Ascending aorta (tissue), 2 donors: Measurements from ENCODE around the gene RMC1. TPM values are rescaled to one million over a fixed set of nuclear protein-coding genes. Genes with fewer than 3 reads are reported as not detected.
"Not testable (repeated sequence)": the region's sequence is repeated elsewhere in the genome, so short reads cannot be mapped to it uniquely, and the experiment has no call there.

ENCODE experiments used
- DNase-seq, 2 donors: peaks; one replicate each; pipeline ENCODE4 v3.0.0-alpha.2; 2019; ENCODE audit warnings: low spot score in 2 of 2
- H3K27ac ChIP-seq, 2 donors: fragments of 200-600 bp; sonication (generic); one replicate each; pipeline ENCODE4 v1.5.1; 2016 to 2017; ENCODE audit warnings: mild to moderate bottlenecking in 1 of 2
- H3K27me3 ChIP-seq: fragments of 200-600 bp; sonication (generic); one replicate; pipeline ENCODE4 v1.5.1; 2017
- H3K36me3 ChIP-seq, 2 donors: fragments of 200-600 bp; sonication (generic); one replicate each; pipeline ENCODE4 v1.5.1; 2016
- H3K4me1 ChIP-seq, 2 donors: fragments of 200-600 bp; sonication (generic); one replicate each; pipeline ENCODE4 v1.5.1; 2016 to 2017; ENCODE audit warnings: mild to moderate bottlenecking in 1 of 2
- H3K4me3 ChIP-seq, 2 donors: fragments of 200-600 bp; sonication (generic); one replicate each; pipeline ENCODE4 v1.5.1; 2016 to 2017; ENCODE audit warnings: mild to moderate bottlenecking in 1 of 2
- H3K9me3 ChIP-seq, 2 donors: fragments of 200-600 bp; sonication (generic); one replicate each; pipeline ENCODE4 v1.5.1; 2016
- intact Hi-C: fragments of 100-400 bp; cut with DNase I; formaldehyde crosslinking; loops from one replicate; pipeline ENCODE4 v1.15.1; 2023
- total RNA-seq: library from RNA; depleted of rRNA; stranded (reverse); fragments of >200 nt; gene quantifications from one replicate; pipeline ENCODE4 v1.1.0, GENCODE V29; 2016
- TF ChIP-seq, protein P1 (sequence below), 3 experiments: fragments of 200-600 bp in 2 of 3; fragments of 450-650 bp in 1 of 3; sonication (generic) in 2 of 3; IDR thresholded peaks; one replicate each; pipeline ENCODE4 v1.5.1; 2016 to 2019; ENCODE audit warnings: antibody characterized with exemption in 3 of 3, mild to moderate bottlenecking in 1 of 3, moderate library complexity in 1 of 3

RMC1 gene
- total RNA-seq, 1 donor from 2014 or later, result 20.1 TPM

DNA sequence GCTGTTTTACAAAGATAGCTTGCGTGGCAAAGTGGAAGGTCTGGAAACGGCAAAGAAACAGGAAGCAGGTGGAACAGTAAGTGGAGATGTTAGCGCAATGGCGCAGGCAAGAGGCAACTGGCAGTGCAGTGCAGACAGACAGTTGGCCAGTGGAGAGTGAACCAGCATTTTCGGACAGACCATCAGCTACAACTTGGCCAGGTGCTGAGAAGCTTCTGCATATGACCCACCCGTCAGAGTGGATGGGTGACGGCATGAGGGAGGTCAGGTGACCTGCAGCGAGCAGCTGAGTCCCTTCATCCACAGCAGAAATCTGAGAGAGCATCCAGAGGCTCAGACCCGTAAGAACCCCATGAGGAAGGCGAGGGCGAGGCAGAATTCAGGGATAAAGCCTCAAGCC is 49.2 kb downstream of the RMC1 start:
- Histone ChIP-seq H3K4me3 (no peak overlapping the region), H3K27ac (no peak overlapping the region), H3K27me3 (no peaks in the 10 kb centered on the region), H3K36me3 (peaks cover 65 to 98% of the 10 kb centered on the region in 2 donors), H3K4me1 (no peaks in the 10 kb centered on the region), H3K9me3 (no peaks in the 10 kb centered on the region)
- no peak for DNase-seq
- intact Hi-C loops, result no loop called here
- TF ChIP-seq, protein P1, sequence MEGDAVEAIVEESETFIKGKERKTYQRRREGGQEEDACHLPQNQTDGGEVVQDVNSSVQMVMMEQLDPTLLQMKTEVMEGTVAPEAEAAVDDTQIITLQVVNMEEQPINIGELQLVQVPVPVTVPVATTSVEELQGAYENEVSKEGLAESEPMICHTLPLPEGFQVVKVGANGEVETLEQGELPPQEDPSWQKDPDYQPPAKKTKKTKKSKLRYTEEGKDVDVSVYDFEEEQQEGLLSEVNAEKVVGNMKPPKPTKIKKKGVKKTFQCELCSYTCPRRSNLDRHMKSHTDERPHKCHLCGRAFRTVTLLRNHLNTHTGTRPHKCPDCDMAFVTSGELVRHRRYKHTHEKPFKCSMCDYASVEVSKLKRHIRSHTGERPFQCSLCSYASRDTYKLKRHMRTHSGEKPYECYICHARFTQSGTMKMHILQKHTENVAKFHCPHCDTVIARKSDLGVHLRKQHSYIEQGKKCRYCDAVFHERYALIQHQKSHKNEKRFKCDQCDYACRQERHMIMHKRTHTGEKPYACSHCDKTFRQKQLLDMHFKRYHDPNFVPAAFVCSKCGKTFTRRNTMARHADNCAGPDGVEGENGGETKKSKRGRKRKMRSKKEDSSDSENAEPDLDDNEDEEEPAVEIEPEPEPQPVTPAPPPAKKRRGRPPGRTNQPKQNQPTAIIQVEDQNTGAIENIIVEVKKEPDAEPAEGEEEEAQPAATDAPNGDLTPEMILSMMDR (IDR thresholded peaks at IDR 0.05), result no peak

DNA sequence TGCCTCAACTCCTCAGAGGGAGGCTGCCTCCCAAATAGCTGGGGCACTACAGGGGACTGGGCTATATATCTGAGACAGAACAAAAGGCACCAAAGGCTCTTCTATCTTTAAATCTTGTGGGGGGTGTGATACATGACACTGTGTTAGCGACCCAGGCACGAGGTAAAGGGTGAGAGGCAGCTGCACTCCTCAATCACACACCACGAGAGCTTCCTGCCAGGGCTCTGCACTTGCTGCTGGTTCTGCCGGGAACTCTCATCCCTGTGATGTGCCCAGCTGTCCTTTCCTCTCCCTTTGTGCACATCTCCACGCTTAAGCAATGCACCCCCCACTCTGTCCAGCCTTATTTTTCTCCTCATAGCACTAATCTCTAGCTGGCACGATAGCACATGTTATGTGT is 50.6 kb downstream of the RMC1 start:
- H3K27ac ChIP-seq, result no peak overlapping the region
- H3K27me3 ChIP-seq, result no peaks in the 10 kb centered on the region
- DNase-seq, result no peak
- TF ChIP-seq, protein P1 (IDR thresholded peaks at IDR 0.05), result no peak
- no peak overlapping the region for H3K4me3 ChIP-seq
- intact Hi-C loops, result no loop called here
- no peaks in the 10 kb centered on the region for H3K4me1 ChIP-seq
- H3K9me3 ChIP-seq, result no peaks in the 10 kb centered on the region
- H3K36me3 ChIP-seq, result peaks cover 62 to 96% of the 10 kb centered on the region in 2 donors

DNA sequence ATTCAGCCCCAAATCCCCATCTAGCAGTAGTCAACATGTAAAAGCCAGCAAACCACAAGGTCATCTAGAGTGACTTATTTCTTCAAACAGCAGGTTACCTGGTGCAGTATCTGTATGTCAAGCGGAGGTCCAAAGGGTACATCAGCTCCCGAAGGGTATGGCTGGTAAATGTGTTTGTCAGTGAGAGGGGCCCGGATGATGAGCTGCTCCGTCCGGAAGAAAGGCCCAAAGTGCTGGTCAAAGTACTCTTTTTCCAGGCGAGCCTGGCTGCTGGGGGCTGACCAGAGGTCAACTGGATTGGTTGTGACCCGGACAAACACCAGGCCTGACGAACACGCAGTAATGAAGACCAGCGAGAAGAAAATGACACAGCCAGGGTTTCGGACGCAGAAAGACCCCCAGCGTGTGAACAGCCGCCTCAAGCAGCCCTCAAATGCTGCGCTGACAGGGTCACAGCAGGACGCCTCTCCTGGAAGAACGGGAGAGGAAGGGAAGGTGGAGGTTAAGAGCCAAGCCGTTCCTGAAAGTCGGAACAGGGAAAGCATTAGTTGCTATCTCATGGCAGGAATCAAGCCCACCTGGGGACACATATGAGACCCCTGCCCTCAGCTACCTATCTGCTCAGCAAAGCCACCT is 53.0 kb downstream of the RMC1 start:
- no peak for DNase-seq
- TF ChIP-seq, protein P1 (IDR thresholded peaks at IDR 0.05), result no peak
- Histone ChIP-seq H3K27me3 (no peaks in the 10 kb centered on the region), H3K27ac (no peak overlapping the region), H3K36me3 (peaks cover 75 to 96% of the 10 kb centered on the region in 2 donors), H3K9me3 (no peaks in the 10 kb centered on the region), H3K4me1 (no peaks in the 10 kb centered on the region), H3K4me3 (no peak overlapping the region)
- intact Hi-C loops, result no loop called here

DNA sequence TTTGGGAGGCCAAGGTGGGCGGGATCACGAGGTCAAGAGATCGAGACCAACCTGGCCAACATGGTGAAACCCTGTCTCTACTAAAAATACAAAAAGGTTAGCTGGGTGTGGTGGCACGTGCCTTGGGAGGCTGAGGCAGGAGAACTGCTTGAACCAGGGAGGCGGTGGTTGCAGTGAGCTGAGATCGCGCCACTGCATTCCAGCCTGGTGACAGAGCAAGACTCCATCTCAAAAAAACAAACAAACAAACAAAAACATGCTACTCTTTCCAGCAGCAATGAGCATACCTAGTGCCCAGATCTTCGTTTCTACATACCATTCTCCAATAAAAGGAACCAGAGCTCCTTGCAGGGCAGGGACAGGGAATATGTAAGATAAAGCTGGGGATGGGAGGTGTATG is 54.2 kb downstream of the RMC1 start:
- peaks cover 72 to 93% of the 10 kb centered on the region in 2 donors for H3K36me3 ChIP-seq
- H3K9me3 ChIP-seq, H3K4me1 ChIP-seq, H3K4me3 ChIP-seq, H3K27me3 ChIP-seq, DNase-seq, H3K27ac ChIP-seq, intact Hi-C loops: not testable (repeated sequence)

DNA sequence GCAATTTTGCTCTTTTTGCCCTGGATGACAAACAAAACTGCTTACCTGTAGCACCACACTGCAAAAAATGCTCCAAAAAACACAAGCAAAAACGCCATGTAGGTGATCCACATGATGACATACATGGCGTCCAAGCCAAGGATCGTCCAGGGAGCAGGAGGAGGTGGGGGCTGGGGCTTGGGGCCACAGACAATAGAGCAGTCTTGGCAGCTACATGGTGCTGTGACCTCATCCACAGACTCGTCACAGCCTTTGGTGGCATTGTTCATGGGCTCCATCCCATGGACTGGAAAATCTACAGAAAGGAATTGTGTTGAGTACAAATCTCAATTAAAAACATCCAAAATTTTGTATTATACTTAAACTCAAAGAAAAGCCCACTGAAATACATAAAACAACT is 56.9 kb downstream of the RMC1 start:
- no peak for DNase-seq
- Histone ChIP-seq H3K27me3 (no peaks in the 10 kb centered on the region), H3K4me1 (no peaks in the 10 kb centered on the region), H3K9me3 (no peaks in the 10 kb centered on the region), H3K27ac (no peak overlapping the region), H3K4me3 (no peak overlapping the region), H3K36me3 (peaks cover 60 to 87% of the 10 kb centered on the region in 2 donors)
- intact Hi-C loops, result no loop called here
- TF ChIP-seq, protein P1 (IDR thresholded peaks at IDR 0.05), result no peak

DNA sequence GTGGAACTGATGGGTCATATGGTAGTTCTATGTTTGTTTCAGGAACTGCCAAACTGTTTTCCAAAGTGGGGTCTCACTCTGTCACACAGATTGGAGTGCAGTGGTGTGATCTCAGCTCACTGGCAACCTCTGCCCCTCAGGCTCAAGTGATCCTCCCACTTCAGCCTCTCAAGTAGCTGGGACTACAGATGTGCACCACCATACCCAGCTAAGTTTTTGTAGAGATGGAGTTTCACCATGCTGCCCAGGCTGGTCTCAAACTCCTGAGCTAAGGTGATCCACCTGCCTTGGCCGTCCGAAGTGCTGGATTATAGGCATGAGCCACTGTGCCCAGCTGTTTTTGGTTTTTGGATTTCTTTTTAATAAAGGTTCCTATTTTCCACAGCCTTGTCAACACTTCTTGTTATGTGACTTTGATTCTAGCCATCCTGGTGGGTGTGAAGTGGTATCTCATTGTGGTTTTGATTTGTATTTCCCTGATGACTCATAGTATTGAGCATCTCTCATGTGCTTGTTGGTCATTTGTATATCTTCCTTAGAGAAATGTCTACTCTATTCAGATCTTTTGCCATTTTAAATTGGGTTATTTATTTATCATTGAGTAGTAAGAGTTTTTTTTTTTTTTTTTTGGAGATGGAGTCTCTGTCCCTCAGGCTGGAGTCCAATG is 60.2 kb downstream of the RMC1 start:
- intact Hi-C loops, result no loop called here
- Histone ChIP-seq H3K9me3 (no peaks in the 10 kb centered on the region), H3K4me1 (no peaks in the 10 kb centered on the region), H3K27ac (no peak overlapping the region), H3K36me3 (peaks cover 45 to 85% of the 10 kb centered on the region in 2 donors), H3K27me3 (no peaks in the 10 kb centered on the region), H3K4me3 (no peak overlapping the region)
- TF ChIP-seq, protein P1 (IDR thresholded peaks at IDR 0.05), result no peak
- no peak for DNase-seq
